Mesendoderm (in vitro differentiated cells): ENCODE results near the gene NHERF2.

Experiments used
- DNase-seq: peaks from one replicate; pipeline ENCODE4 v3.0.0; 2013
- H2AK5ac ChIP-seq: 2 replicates; pipeline ENCODE4 v1.6.1; 2013; ENCODE audit warnings: low read length, inconsistent platforms
- H2BK120ac ChIP-seq: 2 replicates; pipeline ENCODE4 v1.6.1; 2013; ENCODE audit warnings: low read depth, mild to moderate bottlenecking, low read length, moderate library complexity, mixed read lengths
- H2BK15ac ChIP-seq: replicated peaks from 2 replicates; pipeline ENCODE4 v1.6.1; 2013; ENCODE audit warnings: low read depth, mild to moderate bottlenecking, moderate library complexity
- H2BK5ac ChIP-seq: 2 replicates; pipeline ENCODE4 v1.6.1; 2013; ENCODE audit warnings: low read length, inconsistent platforms
- H3K18ac ChIP-seq: 2 replicates; pipeline ENCODE4 v1.6.1; 2013; ENCODE audit warnings: mild to moderate bottlenecking, low read length, mixed read lengths
- H3K23ac ChIP-seq: one replicate; pipeline ENCODE4 v1.6.1; 2013; ENCODE audit warnings: low read length
- H3K27ac ChIP-seq: 2 replicates; pipeline ENCODE4 v1.5.1; 2013; ENCODE audit warnings: low read depth, mild to moderate bottlenecking, inconsistent platforms, low read length, moderate library complexity
- H3K27me3 ChIP-seq: 2 replicates; pipeline ENCODE4 v1.6.1; 2013; ENCODE audit warnings: low read length, control low read depth, mild to moderate bottlenecking, inconsistent platforms; ENCODE audit not compliant: insufficient read depth, poor library complexity
- H3K36me3 ChIP-seq: 2 replicates; pipeline ENCODE4 v1.6.1; 2013; ENCODE audit warnings: low read length, inconsistent platforms; ENCODE audit not compliant: control insufficient read depth, insufficient read depth
- H3K4ac ChIP-seq: one replicate; pipeline ENCODE4 v1.6.1; 2013; ENCODE audit warnings: low read depth, mild to moderate bottlenecking, low read length, moderate library complexity
- H3K4me1 ChIP-seq: 2 replicates; pipeline ENCODE4 v1.6.1; 2013; ENCODE audit warnings: low read depth, low read length, inconsistent platforms; ENCODE audit not compliant: control insufficient read depth
- H3K4me2 ChIP-seq: 2 replicates; pipeline ENCODE4 v1.6.1; 2013; ENCODE audit warnings: low read length
- H3K4me3 ChIP-seq: 2 replicates; pipeline ENCODE4 v1.5.1; 2013; ENCODE audit warnings: mild to moderate bottlenecking, low read length
- H3K56ac ChIP-seq: one replicate; pipeline ENCODE4 v1.6.1; 2013; ENCODE audit warnings: low read length
- H3K79me1 ChIP-seq: 2 replicates; pipeline ENCODE4 v1.6.1; 2013; ENCODE audit warnings: low read length, inconsistent platforms
- H3K79me2 ChIP-seq: 2 replicates; pipeline ENCODE4 v1.6.1; 2013; ENCODE audit warnings: mild to moderate bottlenecking, low read length; ENCODE audit not compliant: control insufficient read depth, insufficient read depth
- H3K9ac ChIP-seq: 2 replicates; pipeline ENCODE4 v1.6.1; 2013; ENCODE audit warnings: low read length, inconsistent platforms
- H4K5ac ChIP-seq: one replicate; pipeline ENCODE4 v1.6.1; 2013; ENCODE audit warnings: low read length
- H4K8ac ChIP-seq: one replicate; pipeline ENCODE4 v1.6.1; 2013; ENCODE audit warnings: low read depth, mild to moderate bottlenecking, control low read depth, low read length, moderate library complexity
- WGBS: extraction: QIAGEN DNeasy Blood & Tissue Kit; methylation state at CpG from one replicate; pipeline ENCODE4 v1.1.7; 2013; ENCODE audit warnings: low lambda C conversion rate, missing lambda C conversion rate; ENCODE audit not compliant: insufficient coverage; ENCODE audit errors: extremely low coverage; 5-methylcytosine and 5-hydroxymethylcytosine counted together

The NHERF2 gene

GRCh38 chr16:1999866-2000514 lies 26.7 kb upstream of the NHERF2 start:
- H3K9ac ChIP-seq, result no peak overlapping the region
- DNase-seq, result no peak
- no peak overlapping the region for H4K8ac ChIP-seq
- peaks cover 3% of the 10 kb centered on the region for H3K4me1 ChIP-seq
- peaks cover 19% of the 10 kb centered on the region for H3K36me3 ChIP-seq
- H3K79me2 ChIP-seq, result peaks cover 4% of the 10 kb centered on the region
- H2BK5ac ChIP-seq, result no peak overlapping the region
- no peak overlapping the region for H2BK120ac ChIP-seq
- H2BK15ac ChIP-seq, result no peak overlapping the region
- H4K5ac ChIP-seq, result no peak overlapping the region
- no peak overlapping the region for H3K18ac ChIP-seq
- H3K23ac ChIP-seq, result no peak overlapping the region
- H3K4me2 ChIP-seq, result no peak overlapping the region
- no peak overlapping the region for H3K4ac ChIP-seq
- H3K56ac ChIP-seq, result no peak overlapping the region
- no peak overlapping the region for H2AK5ac ChIP-seq
- H3K4me3 ChIP-seq, result no peak overlapping the region
- WGBS, result no CpG with 5 or more reads among the region's 28 CpGs
- H3K79me1 ChIP-seq, result peaks cover 6% of the 10 kb centered on the region
- no peaks in the 10 kb centered on the region for H3K27me3 ChIP-seq
- no peak overlapping the region for H3K27ac ChIP-seq

GRCh38 chr16:2001035-2001434 lies 25.7 kb upstream of the NHERF2 start:
- Histone ChIP-seq H3K79me1 (peaks cover 15% of the 10 kb centered on the region), H3K4me1 (peaks cover 3% of the 10 kb centered on the region), H3K79me2 (peaks cover 10% of the 10 kb centered on the region), H3K4me2 (no peak overlapping the region), H4K5ac (no peak overlapping the region), H3K4me3 (no peak overlapping the region), H3K18ac (no peak overlapping the region), H2BK5ac (no peak overlapping the region), H3K56ac (no peak overlapping the region), H3K36me3 (peaks cover 19% of the 10 kb centered on the region), H3K4ac (no peak overlapping the region), H3K23ac (no peak overlapping the region), H3K27ac (no peak overlapping the region), H3K27me3 (no peaks in the 10 kb centered on the region), H2AK5ac (no peak overlapping the region), H2BK120ac (no peak overlapping the region), H2BK15ac (no peak overlapping the region), H3K9ac (no peak overlapping the region), H4K8ac (no peak overlapping the region)
- DNase-seq, result no peak
- no CpG with 5 or more reads among the region's 19 CpGs for WGBS

GRCh38 chr16:2001456-2002355 lies 25.0 kb upstream of the NHERF2 start:
- no peak for DNase-seq
- no peak overlapping the region for H3K27ac ChIP-seq
- H3K79me2 ChIP-seq, result peaks cover 16% of the 10 kb centered on the region
- no peak overlapping the region for H2BK120ac ChIP-seq
- peaks cover 19% of the 10 kb centered on the region for H3K36me3 ChIP-seq
- no peak overlapping the region for H2BK15ac ChIP-seq
- no CpG with 5 or more reads among the region's 53 CpGs for WGBS
- H2BK5ac ChIP-seq, result no peak overlapping the region
- no peak overlapping the region for H3K23ac ChIP-seq
- H3K4me1 ChIP-seq, result peaks cover 3% of the 10 kb centered on the region
- no peak overlapping the region for H3K4me2 ChIP-seq
- no peak overlapping the region for H3K4ac ChIP-seq
- H2AK5ac ChIP-seq, result no peak overlapping the region
- no peaks in the 10 kb centered on the region for H3K27me3 ChIP-seq
- no peak overlapping the region for H3K4me3 ChIP-seq
- H4K8ac ChIP-seq, result no peak overlapping the region
- H4K5ac ChIP-seq, result no peak overlapping the region
- no peak overlapping the region for H3K18ac ChIP-seq
- peaks cover 19% of the 10 kb centered on the region for H3K79me1 ChIP-seq
- H3K56ac ChIP-seq, result no peak overlapping the region
- no peak overlapping the region for H3K9ac ChIP-seq

GRCh38 chr16:2002406-2003230 lies 24.1 kb upstream of the NHERF2 start:
- Histone ChIP-seq H2AK5ac (no peak overlapping the region), H3K36me3 (peaks cover 19% of the 10 kb centered on the region), H2BK15ac (no peak overlapping the region), H3K27me3 (no peaks in the 10 kb centered on the region), H2BK5ac (no peak overlapping the region), H3K79me1 (peaks cover 23% of the 10 kb centered on the region), H4K5ac (no peak overlapping the region), H3K56ac (no peak overlapping the region), H3K4ac (no peak overlapping the region), H3K9ac (no peak overlapping the region), H2BK120ac (no peak overlapping the region), H3K4me1 (peaks cover 3% of the 10 kb centered on the region), H3K4me3 (no peak overlapping the region), H3K79me2 (peaks cover 24% of the 10 kb centered on the region), H4K8ac (no peak overlapping the region), H3K23ac (no peak overlapping the region), H3K4me2 (no peak overlapping the region), H3K18ac (no peak overlapping the region), H3K27ac (no peak overlapping the region)
- WGBS, result no CpG with 5 or more reads among the region's 47 CpGs
- DNase-seq, result no peak

GRCh38 chr16:2003231-2003826 lies 23.4 kb upstream of the NHERF2 start:
- no peak overlapping the region for H3K4ac ChIP-seq
- peaks cover 27% of the 10 kb centered on the region for H3K79me1 ChIP-seq
- DNase-seq, result no peak
- H3K36me3 ChIP-seq, result peaks cover 19% of the 10 kb centered on the region
- H3K18ac ChIP-seq, result no peak overlapping the region
- no peak overlapping the region for H2AK5ac ChIP-seq
- H3K4me2 ChIP-seq, result no peak overlapping the region
- no peak overlapping the region for H3K27ac ChIP-seq
- H2BK15ac ChIP-seq, result no peak overlapping the region
- peak overlapping the region; percentile 51 for H3K9ac ChIP-seq
- H2BK120ac ChIP-seq, result no peak overlapping the region
- H3K23ac ChIP-seq, result no peak overlapping the region
- WGBS, result no CpG with 5 or more reads among the region's 8 CpGs
- no peak overlapping the region for H2BK5ac ChIP-seq
- H4K5ac ChIP-seq, result no peak overlapping the region
- H3K79me2 ChIP-seq, result peaks cover 31% of the 10 kb centered on the region
- peak overlapping the region; percentile 27 for H3K56ac ChIP-seq
- H3K27me3 ChIP-seq, result no peaks in the 10 kb centered on the region
- H4K8ac ChIP-seq, result no peak overlapping the region
- no peak overlapping the region for H3K4me3 ChIP-seq
- H3K4me1 ChIP-seq, result peaks cover 6% of the 10 kb centered on the region
